Stomach (tissue), 9 donors: ENCODE measurements around the gene BMP6. TPM values are rescaled to one million over a fixed set of nuclear protein-coding genes. Genes with fewer than 3 reads are reported as not detected.
"Not testable (repeated sequence)": the region's sequence is repeated elsewhere in the genome, so short reads cannot be mapped to it uniquely, and the experiment has no call there.

Source experiments
- DNase-seq, 2 donors: peaks; one replicate each; pipeline versions ENCODE4 v3.0.0 to v3.0.0-alpha.2; 2013 to 2019
- H3K27ac ChIP-seq, 5 donors: fragments of 200-600 bp in 4 of 5; sonication (generic) in 4 of 5; one replicate each; pipeline ENCODE4 v1.5.1; 2013 to 2019; ENCODE audit warnings: mild to moderate bottlenecking in 1 of 5, moderate library complexity in 1 of 5
- H3K27me3 ChIP-seq, 3 donors: fragments of 200-600 bp; sonication (generic); one replicate each; pipeline ENCODE4 v1.5.1; 2017 to 2019; ENCODE audit warnings: mixed run types in 1 of 3
- H3K36me3 ChIP-seq, 4 donors: fragments of 200-600 bp; sonication (generic); 1 replicate in 3 of 4; 2 replicates in 1 of 4; pipeline ENCODE4 v1.5.1; 2016 to 2019
- H3K4me1 ChIP-seq, 4 donors: fragments of 200-600 bp; sonication (generic); one replicate each; pipeline ENCODE4 v1.5.1; 2016 to 2019
- H3K4me3 ChIP-seq, 4 donors: fragments of 200-600 bp; sonication (generic) in 3 of 4; one replicate each; pipeline ENCODE4 v1.5.1; 2016 to 2019; ENCODE audit warnings: mild to moderate bottlenecking in 1 of 4
- H3K9me3 ChIP-seq, 4 donors: fragments of 200-600 bp; sonication (generic); one replicate each; pipeline ENCODE4 v1.5.1; 2016 to 2019
- CTCF ChIP-seq, 7 experiments: fragments of 450-650 bp in 4 of 7; fragments of 200-600 bp in 3 of 7; sonication (generic) in 3 of 7; IDR thresholded peaks; one replicate each; pipeline ENCODE4 v1.5.1; 2016 to 2019; ENCODE audit warnings: antibody characterized with exemption in 7 of 7, control low read depth in 2 of 7, mild to moderate bottlenecking in 1 of 7
- EP300 ChIP-seq: sonication (generic); formaldehyde crosslinking; IDR thresholded peaks from one replicate; pipeline ENCODE4 v1.6.1; 2017; ENCODE audit warnings: antibody characterized with exemption
- POLR2A ChIP-seq, 4 donors: fragments of 450-650 bp; IDR thresholded peaks; one replicate each; pipeline ENCODE4 v1.6.1; 2016; ENCODE audit warnings: antibody characterized with exemption in 4 of 4, control low read depth in 2 of 4, mild to moderate bottlenecking in 1 of 4, moderate library complexity in 1 of 4
- POLR2AphosphoS5 ChIP-seq, 3 donors: sonication (generic); formaldehyde crosslinking; IDR thresholded peaks; one replicate each; pipeline ENCODE4 v1.6.1; 2016; ENCODE audit warnings: antibody characterized with exemption in 3 of 3
- WGBS, 5 donors: extraction: QIAGEN DNeasy Blood & Tissue Kit in 3 of 5; methylation state at CpG; one replicate each; pipeline versions ENCODE4 v1.1.5 to v1.1.7; 2013 to 2018; 5-methylcytosine and 5-hydroxymethylcytosine counted together
- intact Hi-C: fragments of 100-400 bp; cut with DNase I; formaldehyde crosslinking; loops from one replicate; pipeline ENCODE4 v1.15.1; 2023; ENCODE audit warnings: low total_unique reads
- polyA plus RNA-seq, 3 donors: library from polyadenylated mRNA; stranded (reverse); fragments of 200-250 nt; gene quantifications; one replicate each; pipeline ENCODE4 v1.2.3, GENCODE V29; 2013
- total RNA-seq, 5 donors: library from RNA; depleted of rRNA; stranded (reverse); fragments of >200 nt; gene quantifications; one replicate each; pipeline versions ENCODE4 v1.1.0 to v1.2.3, GENCODE V29; 2014 to 2016
- donor health status: healthy with polysubstance abuse.
- donor health status: Bipolar disorder and iron deficiency.
- donor health status: healthy.

BMP6 gene
- total and polyA plus RNA-seq, 8 donors = 0.50 to 15.8 (median 2.7) TPM; not detected in 1

GRCh38 chr6:7815716-7816115 is 89.8 kb downstream of the BMP6 start:
- 56 to 76% (median 67%) methylated on average over 5 of the region's 5 CpGs for WGBS, 5 donors
- H3K27me3 ChIP-seq = no peaks in the 10 kb centered on the region
- no peaks in the 10 kb centered on the region for H3K4me1 ChIP-seq
- no peak for DNase-seq
- H3K36me3 ChIP-seq = no peaks in the 10 kb centered on the region
- intact Hi-C loops = no loop called here
- H3K4me3 ChIP-seq = no peak overlapping the region
- H3K9me3 ChIP-seq = no peaks in the 10 kb centered on the region
- no peak for TF ChIP-seq EP300
- TF ChIP-seq POLR2AphosphoS5 (IDR thresholded peaks at IDR 0.05) = no peak
- H3K27ac ChIP-seq = peak overlapping the region in 1 of 5 donors; percentile 48

GRCh38 chr6:7817184-7817583 is 91.3 kb downstream of the BMP6 start:
- WGBS, 5 donors = 90 to 95% (median 94%) methylated on average over 4 to 5 of the region's 5 CpGs
- H3K4me1 ChIP-seq, H3K27ac ChIP-seq, H3K9me3 ChIP-seq, DNase-seq, H3K36me3 ChIP-seq, intact Hi-C loops, H3K4me3 ChIP-seq, H3K27me3 ChIP-seq: not testable (repeated sequence)

GRCh38 chr6:7818257-7819214 is 92.6 kb downstream of the BMP6 start:
- intact Hi-C loops = no loop called here
- no peaks in the 10 kb centered on the region for H3K36me3 ChIP-seq
- TF ChIP-seq POLR2AphosphoS5 (IDR thresholded peaks at IDR 0.05) (no peak), POLR2A (IDR thresholded peaks at IDR 0.05) (no peak), EP300 (no peak), CTCF (IDR thresholded peaks at IDR 0.05) (no peak)
- H3K27ac ChIP-seq = peak overlapping the region in 1 of 5 donors; percentile 43
- WGBS, 5 donors = 69 to 76% (median 74%) methylated on average over 13 of the region's 13 CpGs
- no peaks in the 10 kb centered on the region for H3K9me3 ChIP-seq
- H3K4me3 ChIP-seq = no peak overlapping the region
- H3K4me1 ChIP-seq = no peaks in the 10 kb centered on the region
- no peaks in the 10 kb centered on the region for H3K27me3 ChIP-seq
- DNase-seq = peak in 1 of 2 donors; percentile 36

GRCh38 chr6:7819431-7820015 is 93.6 kb downstream of the BMP6 start:
- no peak overlapping the region for H3K4me3 ChIP-seq
- no peaks in the 10 kb centered on the region for H3K9me3 ChIP-seq
- H3K27me3 ChIP-seq = no peaks in the 10 kb centered on the region
- H3K36me3 ChIP-seq = no peaks in the 10 kb centered on the region
- TF ChIP-seq POLR2AphosphoS5 (IDR thresholded peaks at IDR 0.05) (no peak), CTCF (IDR thresholded peaks at IDR 0.05) (no peak)
- 54 to 65% (median 59%) methylated on average over 3 of the region's 3 CpGs for WGBS, 5 donors
- no peak overlapping the region for H3K27ac ChIP-seq
- no peaks in the 10 kb centered on the region for H3K4me1 ChIP-seq
- intact Hi-C loops = no loop called here
- DNase-seq = no peak

- no peaks in the 10 kb centered on the region for H3K4me1 ChIP-seq
- TF ChIP-seq POLR2A (IDR thresholded peaks at IDR 0.05) (no peak), POLR2AphosphoS5 (IDR thresholded peaks at IDR 0.05) (no peak), EP300 (no peak), CTCF (IDR thresholded peaks at IDR 0.05) (no peak)
- no peaks in the 10 kb centered on the region for H3K9me3 ChIP-seq
- no peaks in the 10 kb centered on the region for H3K27me3 ChIP-seq
- no peak overlapping the region for H3K27ac ChIP-seq
- no peak for DNase-seq
- H3K4me3 ChIP-seq = no peak overlapping the region
- intact Hi-C loops = no loop called here
- no peaks in the 10 kb centered on the region for H3K36me3 ChIP-seq
- 76 to 86% (median 77%) methylated on average over 9 of the region's 9 CpGs for WGBS, 5 donors
These were observed 94.5 kb downstream of the BMP6 start for GRCh38 chr6:7820288-7820835.
